GM12878 (cell line): ENCODE measurements around the gene PLAGL2. TPM values are rescaled to one million over a fixed set of nuclear protein-coding genes. Genes with fewer than 3 reads are reported as not detected.

ENCODE experiments used
- ATAC-seq: fragments of 200-7000 bp; cut with Tn5 transposase; 3 replicates; pipeline ENCODE4 v1.9.1; 2020; ENCODE audit warnings: mild to moderate bottlenecking, moderate library complexity
- BruUV-seq: library from RNA; stranded (reverse); fragments of 400-500 nt; replicated peaks from 2 replicates; lab custom pipeline; 2021; lab: Mats Ljungman, UMichigan
- CTCF ChIA-PET: fragments of 300-600 bp; sonication (Branson Sonifier 250); formaldehyde crosslinking; extraction: SDS; loops from one replicate; lab custom pipeline; 2021; ENCODE audit warnings: inconsistent platforms; lab: Yijun Ruan, JAX
- POLR2A ChIA-PET: fragments of 350-600 bp; formaldehyde crosslinking; extraction: SDS; loops from one replicate; lab custom pipeline; 2021; ENCODE audit warnings: inconsistent platforms; lab: Charles Lee
- RAD21 ChIA-PET: fragments of 300-600 bp; sonication (Branson Sonifier 250); formaldehyde crosslinking; loops from one replicate; lab custom pipeline; 2023; ENCODE audit warnings: antibody characterized with exemption; ENCODE audit not compliant: unreplicated experiment; lab: Charles Lee
- SMC1A ChIA-PET: fragments of 300-600 bp; sonication (Branson Sonifier 250); formaldehyde crosslinking; loops from one replicate; lab custom pipeline; 2023; ENCODE audit not compliant: unreplicated experiment, uncharacterized antibody; lab: Charles Lee
- DNase-seq: peaks from one replicate; pipeline ENCODE4 v3.0.0-alpha.2; 2011; ENCODE audit warnings: low read depth, low spot score
- FAIRE-seq: peaks from 3 replicates; lab custom pipeline; 2011; peaks lifted over from hg19 to GRCh38; lab: Jason Lieb, UNC
- H2AFZ ChIP-seq: 2 replicates; pipeline ENCODE4 v1.6.0; 2011; ENCODE audit warnings: low read depth, low read length, control low read depth; ENCODE audit not compliant: control insufficient read depth
- H3K27ac ChIP-seq: 2 replicates; pipeline ENCODE4 v1.5.1; 2011; ENCODE audit warnings: control low read depth; ENCODE audit not compliant: control insufficient read depth, insufficient read depth
- H3K27me3 ChIP-seq, 2 experiments: replicated peaks in 1 of 2; 2 replicates each; pipeline versions ENCODE4 v1.6.0 to v1.6.1; 2011; ENCODE audit warnings: low read length in 1 of 2; ENCODE audit not compliant: control insufficient read depth in 2 of 2, insufficient read depth in 2 of 2
- H3K36me3 ChIP-seq, 2 experiments: 2 replicates each; pipeline ENCODE4 v1.5.1; 2011; ENCODE audit warnings: low read length in 1 of 2; ENCODE audit not compliant: control insufficient read depth in 2 of 2, insufficient read depth in 2 of 2
- H3K4me1 ChIP-seq: 2 replicates; pipeline ENCODE4 v1.6.1; 2011; ENCODE audit warnings: mild to moderate bottlenecking, low read length, moderate library complexity, mixed read lengths; ENCODE audit not compliant: control insufficient read depth, insufficient read depth
- H3K4me2 ChIP-seq: 2 replicates; pipeline ENCODE4 v1.6.0; 2011; ENCODE audit warnings: control low read depth; ENCODE audit not compliant: control insufficient read depth, insufficient read depth
- H3K4me3 ChIP-seq: fragments of 200-600 bp; sonication (generic); 2 replicates; pipeline ENCODE4 v1.5.1; 2016
- H3K79me2 ChIP-seq: 2 replicates; pipeline ENCODE4 v1.6.0; 2011; ENCODE audit warnings: low read length; ENCODE audit not compliant: control insufficient read depth, insufficient read depth
- H3K9ac ChIP-seq: 2 replicates; pipeline ENCODE4 v1.8.0; 2011; ENCODE audit warnings: low read length, control low read depth, mixed read lengths; ENCODE audit not compliant: control insufficient read depth, insufficient read depth
- H3K9me3 ChIP-seq: replicated peaks from 3 replicates; pipeline ENCODE4 v1.5.1; 2011; ENCODE audit warnings: mild to moderate bottlenecking, low read length; ENCODE audit not compliant: control insufficient read depth, insufficient read depth
- H4K20me1 ChIP-seq: 2 replicates; pipeline ENCODE4 v1.6.0; 2011; ENCODE audit not compliant: control insufficient read depth, insufficient read depth
- BRCA1 ChIP-seq: IDR thresholded peaks from 2 replicates; pipeline ENCODE4 v1.6.1; 2011; ENCODE audit warnings: low read depth, low read length, improper control_type of control experiment
- CEBPB ChIP-seq, 2 experiments: fragments of 150-350 bp in 1 of 2; IDR thresholded peaks; 2 replicates each; pipeline ENCODE4 v1.6.1; 2012 to 2014; ENCODE audit warnings: low read depth in 2 of 2, low read length in 2 of 2, borderline replicate concordance in 1 of 2, inconsistent platforms in 1 of 2
- HDGF ChIP-seq: fragments of 450-650 bp; IDR thresholded peaks from 2 replicates; pipeline ENCODE4 v1.6.1; 2016; ENCODE audit warnings: antibody characterized with exemption
- IKZF2 ChIP-seq, 2 experiments: fragments of 450-650 bp; IDR thresholded peaks; 2 replicates each; pipeline ENCODE4 v1.6.1; 2017; ENCODE audit warnings: mild to moderate bottlenecking in 2 of 2, moderate library complexity in 2 of 2
- MEF2B ChIP-seq: fragments of 450-650 bp; IDR thresholded peaks from 2 replicates; pipeline ENCODE4 v1.6.1; 2018; ENCODE audit warnings: mild to moderate bottlenecking, moderate library complexity; ENCODE audit not compliant: partially characterized antibody, poor library complexity, severe bottlenecking
- POLR2AphosphoS5 ChIP-seq: IDR thresholded peaks from 2 replicates; pipeline ENCODE4 v1.6.1; 2011; ENCODE audit warnings: mild to moderate bottlenecking, low read length, inconsistent platforms
- SMAD5 ChIP-seq: IDR thresholded peaks from 2 replicates; pipeline ENCODE4 v1.6.1; 2016; ENCODE audit warnings: antibody characterized with exemption, low read depth
- SP1 ChIP-seq: IDR thresholded peaks from one replicate; pipeline ENCODE4 v1.6.1; 2011; ENCODE audit warnings: low read depth, low read length
- TAF1 ChIP-seq: IDR thresholded peaks from 2 replicates; pipeline ENCODE4 v1.6.1; 2011; ENCODE audit warnings: mild to moderate bottlenecking, low read depth, low read length, borderline replicate concordance
- ZNF274 ChIP-seq: IDR thresholded peaks from one replicate; pipeline ENCODE4 v1.8.0; 2011; ENCODE audit not compliant: insufficient read length, insufficient read depth
- WGBS: methylation state at CpG from one replicate; pipeline ENCODE4 v1.1.6; 2016; ENCODE audit warnings: low lambda C conversion rate; ENCODE audit not compliant: insufficient replicate concordance, insufficient coverage; ENCODE audit errors: missing lambda C conversion rate; 5-methylcytosine and 5-hydroxymethylcytosine counted together
- in situ Hi-C: fragments of 300-500 bp; cut with MboI; formaldehyde crosslinking; loops from 9 replicates; pipeline ENCODE4 v1.14.3; 2018; ENCODE audit warnings: mixed read lengths
- intact Hi-C: fragments of 100-400 bp; cut with micrococcal nuclease; formaldehyde crosslinking; loops from one replicate; pipeline ENCODE4 v1.14.2; 2022; ENCODE audit not compliant: unreplicated experiment
- polyA plus RNA-seq, 11 experiments: library from polyadenylated mRNA; depleted of rRNA in 4 of 11; unstranded in 6 of 11; stranded (reverse) in 5 of 11; fragments of >200 nt; fragmentation: Nextera tagmentation in 4 of 11; fragmentation: Illumina TruSeq in 1 of 11; extraction: Ambion mirVana in 4 of 11; extraction: Trizol in 1 of 11; gene quantifications; 1 replicate in 1 of 11; 2 replicates in 10 of 11; pipeline versions ENCODE4 v1.2.1 to v1.2.3, GENCODE V29; 2011 to 2016; ENCODE audit warnings: inconsistent platforms in 2 of 11, missing spikeins in 2 of 11, low read depth in 1 of 11
- total RNA-seq, 4 experiments: library from RNA; depleted of rRNA in 3 of 4; stranded (reverse); fragments of >200 nt in 3 of 4; fragmentation: Illumina TruSeq in 1 of 4; extraction: Trizol in 1 of 4; gene quantifications; 2 replicates each; pipeline versions ENCODE4 v1.2.1 to v1.2.3, GENCODE V29; 2013 to 2021
- TF ChIP-seq, protein P1 (sequence below): fragments of 450-650 bp; IDR thresholded peaks from 2 replicates; pipeline ENCODE4 v1.6.1; 2016; ENCODE audit warnings: mild to moderate bottlenecking

The PLAGL2 gene
- total and polyA plus RNA-seq, 10 of the 15 experiments (the other 5 are each of a cell fraction or from before 2014, with no cell fraction given), result 4.4 to 32.3 (median 13.3) TPM

DNA sequence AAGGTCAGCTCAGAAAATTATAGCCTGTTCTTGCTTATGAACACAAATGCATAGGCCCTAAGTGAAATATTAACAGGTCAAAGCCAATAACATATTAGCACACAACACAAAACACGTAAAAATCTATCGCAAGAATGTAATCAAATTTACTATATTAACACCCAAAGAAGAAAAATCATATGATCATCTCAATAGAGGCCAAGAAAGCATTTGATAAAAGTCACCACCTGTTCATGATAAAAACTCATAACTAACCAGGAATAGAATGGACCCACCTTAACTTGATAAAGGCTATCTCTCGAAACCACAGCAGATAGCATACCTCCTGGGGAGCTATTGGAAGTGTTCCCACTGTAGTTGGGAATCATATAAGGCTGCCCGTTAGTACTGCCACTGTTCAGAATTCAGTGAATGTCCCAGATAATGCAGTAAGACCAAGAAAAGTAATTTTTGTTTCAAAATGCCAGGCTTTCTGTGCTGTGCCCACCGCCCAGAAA is 21.8 kb upstream of the PLAGL2 start (continued):
- TF ChIP-seq POLR2AphosphoS5, result no peak

DNA sequence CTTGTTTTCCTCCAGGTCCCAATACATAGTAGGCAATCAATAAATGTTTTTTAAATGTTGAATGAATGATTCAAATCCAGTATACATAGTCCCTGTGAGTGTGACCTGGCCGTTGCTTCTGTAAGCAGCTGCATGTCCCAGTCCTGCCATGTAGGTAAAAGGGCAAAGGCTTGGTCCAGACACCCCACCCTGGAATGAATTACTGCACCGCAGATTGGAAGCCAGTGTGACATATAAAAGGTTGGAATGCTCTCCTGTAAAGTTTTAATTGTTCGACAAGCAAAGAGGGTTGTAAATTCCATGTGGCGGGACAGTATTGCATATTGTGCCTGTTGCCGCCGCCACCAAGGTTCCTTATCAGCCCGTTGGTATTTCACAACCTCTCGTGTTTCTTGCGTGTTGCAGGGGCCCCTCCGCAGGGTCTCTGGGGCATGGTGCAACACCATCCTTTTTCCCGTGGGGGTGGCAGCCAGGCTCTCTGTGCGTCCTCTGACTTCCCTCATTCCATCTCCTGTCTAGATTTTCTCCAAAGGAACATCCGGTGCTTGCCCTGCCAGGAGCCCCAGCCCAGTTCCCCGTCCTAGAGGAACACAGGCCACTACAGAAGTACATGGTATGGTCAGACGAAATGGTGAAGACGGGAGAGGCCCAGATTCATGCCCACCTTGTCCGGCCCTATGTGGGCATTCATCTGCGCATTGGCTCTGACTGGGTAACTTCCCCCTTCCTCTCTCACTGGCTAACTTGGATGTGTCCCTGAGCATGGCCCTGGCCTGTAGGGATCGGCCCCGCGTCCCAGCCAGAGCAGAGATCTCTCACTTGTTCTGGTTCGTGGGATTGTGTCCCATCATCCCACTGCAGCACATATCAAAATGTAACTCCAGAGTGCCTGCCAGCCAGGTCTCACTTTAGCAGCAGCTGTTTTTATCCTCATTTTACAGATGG is 20.5 kb upstream of the PLAGL2 start:
- no peak for FAIRE-seq

More for the DNA sequence above, 20.5 kb upstream of the PLAGL2 start:
- H2AFZ ChIP-seq, result no peak overlapping the region
- WGBS, result 98% methylated on average over 22 of the region's 22 CpGs
- CTCF ChIA-PET, result no interaction called here
- DNase-seq (no peak), ATAC-seq (no peak)
- RAD21 ChIA-PET, result no interaction called here
- H3K27ac ChIP-seq, result no peak overlapping the region
- H3K9ac ChIP-seq, result no peak overlapping the region
- peaks cover 13 to 24% of the 10 kb centered on the region in 2 experiments for H3K36me3 ChIP-seq
- H3K27me3 ChIP-seq, result no peaks in the 10 kb centered on the region
- intact Hi-C loops, result no loop called here
- H3K79me2 ChIP-seq, result no peaks in the 10 kb centered on the region
- POLR2A ChIA-PET, result no interaction called here
- H3K9me3 ChIP-seq, result no peaks in the 10 kb centered on the region
- TF ChIP-seq MEF2B (no peak), SP1 (no peak), SMAD5 (no peak), IKZF2 (IDR thresholded peaks at IDR 0.05) (no peak), ZNF274 (no peak), HDGF (no peak), CEBPB (IDR thresholded peaks at IDR 0.05; ENCODE audit: borderline replicate concordance in 1 of 2, low read depth in 2 of 2, low read length in 2 of 2) (no peak), BRCA1 (no peak), TAF1 (no peak)
- TF ChIP-seq, protein P1, sequence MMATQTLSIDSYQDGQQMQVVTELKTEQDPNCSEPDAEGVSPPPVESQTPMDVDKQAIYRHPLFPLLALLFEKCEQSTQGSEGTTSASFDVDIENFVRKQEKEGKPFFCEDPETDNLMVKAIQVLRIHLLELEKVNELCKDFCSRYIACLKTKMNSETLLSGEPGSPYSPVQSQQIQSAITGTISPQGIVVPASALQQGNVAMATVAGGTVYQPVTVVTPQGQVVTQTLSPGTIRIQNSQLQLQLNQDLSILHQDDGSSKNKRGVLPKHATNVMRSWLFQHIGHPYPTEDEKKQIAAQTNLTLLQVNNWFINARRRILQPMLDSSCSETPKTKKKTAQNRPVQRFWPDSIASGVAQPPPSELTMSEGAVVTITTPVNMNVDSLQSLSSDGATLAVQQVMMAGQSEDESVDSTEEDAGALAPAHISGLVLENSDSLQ, result no peak
- H4K20me1 ChIP-seq, result no peaks in the 10 kb centered on the region
- no TSS peak for BruUV-seq
- no peak overlapping the region for H3K4me3 ChIP-seq
- in situ Hi-C loops, result no loop called here
- SMC1A ChIA-PET, result interaction anchor here (1.1 kb wide), 2 partner anchors 57 to 88 kb away, joined by 3 read pairs; no protein-coding TSS in a partner anchor
- H3K4me1 ChIP-seq, result peaks cover 10% of the 10 kb centered on the region; the same call in 1 of the 2 replicates
- H3K4me2 ChIP-seq, result no peak overlapping the region
